GM18867 (cell line): ENCODE results near the gene RETN.

Source experiments
- ATAC-seq: cut with Tn5 transposase; IDR thresholded peaks from one replicate; pipeline ENCODE4 v1.9.1; 2021; ENCODE audit warnings: mild to moderate bottlenecking, moderate library complexity; ENCODE audit not compliant: unreplicated experiment

The RETN gene

GRCh38 chr19:7681340-7682174 lies 12.7 kb downstream of the RETN start:
- ATAC-seq = peak; percentile 5

GRCh38 chr19:7682175-7682855 lies 13.5 kb downstream of the RETN start:
- no peak for ATAC-seq

GRCh38 chr19:7685546-7686445 lies 16.9 kb downstream of the RETN start:
- no peak for ATAC-seq

GRCh38 chr19:7687177-7687576 lies 18.3 kb downstream of the RETN start:
- ATAC-seq = no peak

- ATAC-seq = no peak
Observed at GRCh38 chr19:7689165-7689564, 20.3 kb downstream of the RETN start.

GRCh38 chr19:7690779-7691258 lies 22.0 kb downstream of the RETN start:
- ATAC-seq = peak; percentile 49

- no peak for ATAC-seq
Observed at GRCh38 chr19:7691497-7691896, 22.6 kb downstream of the RETN start.

- no peak for ATAC-seq
Observed at GRCh38 chr19:7692417-7693088, 23.7 kb downstream of the RETN start.

- no peak for ATAC-seq
Observed at GRCh38 chr19:7694499-7694898, 25.6 kb downstream of the RETN start.

- ATAC-seq = no peak
Observed at GRCh38 chr19:7697721-7698287, 29.0 kb downstream of the RETN start.

- ATAC-seq = no peak
Observed at GRCh38 chr19:7698583-7698982, 29.7 kb downstream of the RETN start.

- no peak for ATAC-seq
Observed at GRCh38 chr19:7699003-7699402, 30.2 kb downstream of the RETN start.

- no peak for ATAC-seq
Observed at GRCh38 chr19:7699417-7700401, 30.9 kb downstream of the RETN start.

- no peak for ATAC-seq
Observed at GRCh38 chr19:7701049-7701653, 32.3 kb downstream of the RETN start.

- peak; percentile 57 for ATAC-seq
Observed at GRCh38 chr19:7701654-7702457, 33.0 kb downstream of the RETN start, which contains the start of gene FCER2. FCER2 (minus strand) TSS chr19:7702131; CDS start chr19:7699760, 2,371 bp downstream.

GRCh38 chr19:7703332-7703731 lies 34.5 kb downstream of the RETN start:
- no peak for ATAC-seq

GRCh38 chr19:7704280-7705060 lies 35.6 kb downstream of the RETN start:
- ATAC-seq = no peak
